GM12874 (cell line): ENCODE data around the gene DDR1.

Source experiments
- CTCF ChIP-seq: IDR thresholded peaks from 2 replicates; pipeline ENCODE4 v1.5.1; 2011; ENCODE audit warnings: low read depth, mild to moderate bottlenecking, control low read depth, low read length, moderate library complexity; ENCODE audit not compliant: insufficient read depth

Gene DDR1

GRCh38 chr6:30857549-30857948 is 26.8 kb upstream of the DDR1 start:
- no peak for TF ChIP-seq CTCF

- no peak for TF ChIP-seq CTCF
These were observed 22.9 kb upstream of the DDR1 start for GRCh38 chr6:30861257-30862048.

GRCh38 chr6:30862156-30862875 is 22.0 kb upstream of the DDR1 start:
- no peak for TF ChIP-seq CTCF

GRCh38 chr6:30864325-30864724 is 20.0 kb upstream of the DDR1 start:
- no peak for TF ChIP-seq CTCF

GRCh38 chr6:30870546-30870945 is 13.8 kb upstream of the DDR1 start:
- TF ChIP-seq CTCF = no peak

- TF ChIP-seq CTCF = no peak
These were observed 12.6 kb upstream of the DDR1 start for GRCh38 chr6:30871592-30872183.

GRCh38 chr6:30873137-30873640 is 11.1 kb upstream of the DDR1 start:
- no peak for TF ChIP-seq CTCF
